Neural crest cell (in vitro differentiated cells): ENCODE measurements around the gene TMEM17. TPM values are rescaled to one million over a fixed set of nuclear protein-coding genes. Genes with fewer than 3 reads are reported as not detected.

ENCODE experiments used
- DNase-seq: peaks from one replicate; pipeline ENCODE4 v3.0.0; 2021; ENCODE audit warnings: low read depth, mixed read lengths, low spot score
- H3K27ac Mint-ChIP-seq: one replicate; pipeline ENCODE4 v1.8.0; 2021; ENCODE audit warnings: mild to moderate bottlenecking, mixed read lengths; ENCODE audit not compliant: unreplicated experiment
- H3K27me3 Mint-ChIP-seq: 2 replicates; pipeline ENCODE4 v1.8.0; 2021; ENCODE audit warnings: low read depth, mild to moderate bottlenecking, mixed read lengths
- H3K36me3 Mint-ChIP-seq: 2 replicates; pipeline ENCODE4 v1.8.0; 2021; ENCODE audit warnings: low read depth, mild to moderate bottlenecking, mixed read lengths
- H3K4me1 Mint-ChIP-seq: 2 replicates; pipeline ENCODE4 v1.8.0; 2021; ENCODE audit warnings: mixed read lengths
- H3K4me3 Mint-ChIP-seq: one replicate; pipeline ENCODE4 v1.8.0; 2021; ENCODE audit warnings: mild to moderate bottlenecking, mixed read lengths
- H3K9me3 Mint-ChIP-seq: 2 replicates; pipeline ENCODE4 v1.8.0; 2021; ENCODE audit warnings: mixed read lengths
- total RNA-seq: library from RNA; stranded (reverse); gene quantifications from 2 replicates; pipeline ENCODE4 v1.2.1, GENCODE V29; 2021
- TF ChIP-seq, protein P1 (sequence below): fragments of 200-600 bp; sonication (generic); conservative IDR thresholded peaks from 2 replicates; pipeline ENCODE4 v1.5.0; 2021; ENCODE audit warnings: antibody characterized with exemption, mild to moderate bottlenecking

The TMEM17 gene
- total RNA-seq, 1 donor from 2014 or later: 3.1 TPM

DNA sequence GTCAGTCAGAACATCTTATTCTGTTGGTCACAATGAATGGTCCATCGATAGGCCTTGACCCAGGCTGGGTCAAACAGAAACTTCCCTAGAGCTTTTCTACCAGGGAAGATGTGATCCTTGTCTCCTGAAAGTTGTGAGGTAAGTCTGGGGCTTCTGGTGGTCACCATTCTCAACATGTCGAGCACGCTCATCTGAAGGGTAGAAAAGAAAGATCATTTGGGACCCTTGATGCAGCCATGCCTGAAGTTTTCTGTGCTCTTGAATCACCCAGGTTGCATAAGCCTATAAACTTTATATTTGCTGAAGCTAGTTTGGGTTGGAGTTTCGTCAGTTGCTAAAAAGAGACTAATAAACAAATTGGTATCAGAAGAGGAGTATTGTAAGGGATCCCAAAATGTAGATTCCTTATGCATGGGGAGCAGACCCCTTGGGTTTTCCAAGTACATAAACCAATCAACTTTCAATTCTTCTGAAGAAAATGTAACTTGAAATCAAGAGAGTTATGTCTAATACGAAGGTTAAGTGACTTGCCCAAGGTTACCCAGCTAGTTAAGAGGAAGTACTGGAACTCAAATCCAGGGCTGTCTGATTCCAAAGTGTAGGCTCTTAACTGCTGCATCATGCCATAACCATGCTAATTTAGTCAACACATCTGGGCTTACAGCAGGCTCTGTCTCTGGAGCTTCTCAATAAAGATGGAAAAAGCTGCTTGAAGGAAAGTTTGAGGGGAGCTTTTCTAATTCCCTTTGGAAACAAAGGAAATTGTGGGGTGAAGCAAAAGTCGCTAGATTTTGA, 23.2 kb downstream of the TMEM17 start:
- Mint-ChIP-seq H3K9me3 (no peaks in the 10 kb centered on the region), H3K36me3 (no peaks in the 10 kb centered on the region), H3K27me3 (no peaks in the 10 kb centered on the region), H3K27ac (no peak overlapping the region), H3K4me1 (peaks cover 6% of the 10 kb centered on the region), H3K4me3 (no peak overlapping the region)
- TF ChIP-seq, protein P1, sequence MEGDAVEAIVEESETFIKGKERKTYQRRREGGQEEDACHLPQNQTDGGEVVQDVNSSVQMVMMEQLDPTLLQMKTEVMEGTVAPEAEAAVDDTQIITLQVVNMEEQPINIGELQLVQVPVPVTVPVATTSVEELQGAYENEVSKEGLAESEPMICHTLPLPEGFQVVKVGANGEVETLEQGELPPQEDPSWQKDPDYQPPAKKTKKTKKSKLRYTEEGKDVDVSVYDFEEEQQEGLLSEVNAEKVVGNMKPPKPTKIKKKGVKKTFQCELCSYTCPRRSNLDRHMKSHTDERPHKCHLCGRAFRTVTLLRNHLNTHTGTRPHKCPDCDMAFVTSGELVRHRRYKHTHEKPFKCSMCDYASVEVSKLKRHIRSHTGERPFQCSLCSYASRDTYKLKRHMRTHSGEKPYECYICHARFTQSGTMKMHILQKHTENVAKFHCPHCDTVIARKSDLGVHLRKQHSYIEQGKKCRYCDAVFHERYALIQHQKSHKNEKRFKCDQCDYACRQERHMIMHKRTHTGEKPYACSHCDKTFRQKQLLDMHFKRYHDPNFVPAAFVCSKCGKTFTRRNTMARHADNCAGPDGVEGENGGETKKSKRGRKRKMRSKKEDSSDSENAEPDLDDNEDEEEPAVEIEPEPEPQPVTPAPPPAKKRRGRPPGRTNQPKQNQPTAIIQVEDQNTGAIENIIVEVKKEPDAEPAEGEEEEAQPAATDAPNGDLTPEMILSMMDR: no peak
- DNase-seq: no peak

DNA sequence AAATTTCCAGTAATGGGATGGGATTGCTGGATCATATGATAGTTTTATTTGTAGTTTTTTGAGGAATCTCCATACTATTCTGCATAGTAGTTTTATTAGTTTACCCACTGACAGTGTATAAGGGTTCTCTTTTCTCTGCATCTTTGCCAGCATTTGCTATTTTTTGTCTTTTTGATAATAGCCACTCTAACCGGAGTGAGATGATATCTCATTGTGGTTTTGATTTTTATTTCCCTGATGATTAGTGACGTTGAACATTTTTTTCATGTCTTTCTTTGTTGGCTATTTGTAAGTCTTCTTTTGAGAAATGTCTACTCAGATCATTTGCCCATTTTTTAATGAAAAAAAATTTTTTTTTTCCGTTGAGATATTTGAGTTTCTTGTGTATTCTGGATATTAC, 26.1 kb downstream of the TMEM17 start:
- peaks cover 21% of the 10 kb centered on the region for H3K4me1 Mint-ChIP-seq
- H3K27me3 Mint-ChIP-seq: peaks cover 5% of the 10 kb centered on the region
- no peaks in the 10 kb centered on the region for H3K36me3 Mint-ChIP-seq
- H3K27ac Mint-ChIP-seq: no peak overlapping the region
- no peaks in the 10 kb centered on the region for H3K9me3 Mint-ChIP-seq
- DNase-seq: no peak
- H3K4me3 Mint-ChIP-seq: no peak overlapping the region
- TF ChIP-seq, protein P1: no peak

DNA sequence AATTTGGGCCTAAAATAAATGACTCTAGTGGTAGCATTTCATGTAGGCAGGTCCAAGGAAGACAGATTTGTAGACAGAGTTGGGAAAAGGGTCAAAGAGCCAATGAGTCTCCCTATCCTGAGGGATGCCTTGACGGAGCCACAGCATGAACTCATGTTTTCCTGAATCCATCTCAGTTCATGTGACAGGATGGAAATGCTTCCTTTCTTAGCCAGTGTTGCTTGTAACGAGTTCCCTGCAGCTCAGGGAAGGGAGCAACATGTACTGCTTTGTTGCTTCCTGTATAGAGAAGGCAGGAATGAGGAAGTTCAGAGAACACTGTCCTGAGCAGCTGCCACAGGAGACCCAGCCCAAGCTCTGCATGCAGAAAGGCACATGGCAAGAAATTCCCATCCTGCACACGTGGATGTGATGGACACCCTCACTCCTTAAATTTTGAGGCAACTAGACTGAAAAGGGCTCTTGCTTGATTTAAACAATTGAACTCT, 27.9 kb downstream of the TMEM17 start:
- Mint-ChIP-seq H3K9me3 (no peaks in the 10 kb centered on the region), H3K4me3 (no peak overlapping the region), H3K27me3 (peaks cover 5% of the 10 kb centered on the region), H3K36me3 (no peaks in the 10 kb centered on the region), H3K27ac (peak overlapping the region; percentile 72), H3K4me1 (peaks cover 30% of the 10 kb centered on the region)
- TF ChIP-seq, protein P1: no peak
- DNase-seq: no peak

DNA sequence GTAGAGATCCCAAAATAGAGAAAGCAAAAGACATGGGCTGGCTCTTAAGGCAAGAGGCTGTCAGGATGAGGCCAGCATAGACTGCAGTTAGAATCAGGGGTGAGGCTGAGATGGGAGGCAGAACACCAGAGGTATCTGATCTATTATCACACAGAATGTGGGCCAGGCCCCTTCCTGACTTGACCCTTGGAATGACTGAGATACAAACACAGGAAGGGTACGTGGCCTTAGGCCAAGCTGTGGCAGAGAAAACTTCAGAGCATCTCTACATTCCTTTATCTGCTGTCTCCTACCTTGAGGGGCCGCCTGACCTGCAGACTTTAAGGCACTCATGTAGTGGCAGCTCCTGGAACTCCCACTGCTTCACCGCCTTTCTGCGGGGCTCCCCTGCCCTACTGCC, 28.4 kb downstream of the TMEM17 start:
- H3K4me3 Mint-ChIP-seq: no peak overlapping the region
- H3K27ac Mint-ChIP-seq: peak overlapping the region; percentile 55
- TF ChIP-seq, protein P1: no peak
- peaks cover 30% of the 10 kb centered on the region for H3K4me1 Mint-ChIP-seq
- H3K36me3 Mint-ChIP-seq: no peaks in the 10 kb centered on the region
- H3K27me3 Mint-ChIP-seq: peaks cover 5% of the 10 kb centered on the region
- no peaks in the 10 kb centered on the region for H3K9me3 Mint-ChIP-seq
- no peak for DNase-seq

DNA sequence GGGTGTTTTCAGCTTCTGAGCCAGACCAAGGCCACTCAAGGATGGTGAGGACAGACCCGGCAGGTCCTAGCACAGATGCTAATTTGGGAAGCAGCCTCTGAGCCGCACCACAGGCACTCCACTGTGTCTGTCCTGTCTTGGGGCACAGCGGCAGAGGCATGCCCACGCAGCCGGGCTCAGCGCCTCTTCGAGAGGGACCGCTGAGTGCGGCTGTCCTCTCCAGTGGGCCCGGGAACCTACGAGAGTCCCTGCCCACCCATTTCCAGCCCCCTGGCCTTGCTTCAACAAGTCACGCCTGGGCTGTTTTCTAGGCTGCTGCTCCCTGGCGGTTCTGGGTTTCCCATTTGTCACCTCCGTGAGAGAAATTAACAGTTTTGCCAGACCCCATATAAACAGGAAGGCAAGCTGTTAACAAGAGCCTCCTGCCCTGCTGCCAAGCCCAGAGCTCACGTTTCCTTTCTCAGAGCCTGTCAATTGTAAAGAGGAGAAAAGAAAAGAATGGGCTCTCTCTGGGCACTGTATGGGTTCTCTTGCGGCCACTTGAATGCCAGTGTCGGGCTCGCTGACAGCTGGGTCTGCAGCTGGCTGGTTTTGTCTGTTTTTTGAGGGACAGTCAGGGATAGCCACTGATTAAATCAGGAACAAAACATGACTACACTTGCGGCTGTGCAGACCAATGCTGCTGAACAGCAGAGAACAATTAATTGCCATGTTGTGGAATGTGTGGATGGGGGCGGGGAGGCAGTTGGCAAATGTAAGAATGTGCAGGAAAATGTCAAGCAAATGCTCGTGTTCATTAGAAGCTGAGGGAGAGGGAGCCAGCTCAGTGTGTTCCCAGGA, 30.6 kb downstream of the TMEM17 start:
- no peak for DNase-seq
- H3K4me3 Mint-ChIP-seq: no peak overlapping the region

More for the DNA sequence above, 30.6 kb downstream of the TMEM17 start:
- no peak overlapping the region for H3K27ac Mint-ChIP-seq
- no peaks in the 10 kb centered on the region for H3K9me3 Mint-ChIP-seq
- H3K36me3 Mint-ChIP-seq: no peaks in the 10 kb centered on the region
- H3K27me3 Mint-ChIP-seq: peaks cover 5% of the 10 kb centered on the region
- peaks cover 30% of the 10 kb centered on the region for H3K4me1 Mint-ChIP-seq
- TF ChIP-seq, protein P1: no peak
